CD14-positive monocyte (primary cell): ENCODE data around the gene ITPRIPL2. TPM values are rescaled to one million over a fixed set of nuclear protein-coding genes. Genes with fewer than 3 reads are reported as not detected.

Experiments used
- DNase-seq, 3 donors: peaks; one replicate each; pipeline ENCODE4 v3.0.0-alpha.2; 2011 to 2022
- H2AFZ ChIP-seq: 2 replicates; pipeline ENCODE4 v1.6.0; 2012; ENCODE audit warnings: mild to moderate bottlenecking, low read depth, low read length, inconsistent platforms; ENCODE audit not compliant: insufficient read depth, poor library complexity, severe bottlenecking
- H3K27ac ChIP-seq, 2 donors: 1 replicate in 1 of 2; 2 replicates in 1 of 2; pipeline ENCODE4 v1.5.1; 2012 to 2013; ENCODE audit warnings: low read length in 2 of 2, control low read depth in 1 of 2, inconsistent platforms in 1 of 2, low read depth in 1 of 2, mild to moderate bottlenecking in 1 of 2
- H3K27me3 ChIP-seq, 2 donors: one replicate each; pipeline versions ENCODE4 v1.6.0 to v1.6.1; 2011 to 2013; ENCODE audit warnings: low read length in 2 of 2; ENCODE audit not compliant: control insufficient read depth in 2 of 2, insufficient read depth in 2 of 2
- H3K36me3 ChIP-seq, 2 donors: replicated peaks in 1 of 2; 1 replicate in 1 of 2; 2 replicates in 1 of 2; pipeline versions ENCODE4 v1.5.1 to v1.6.1; 2012 to 2013; ENCODE audit warnings: low read length in 2 of 2, control low read depth in 1 of 2, inconsistent platforms in 1 of 2, mild to moderate bottlenecking in 1 of 2; ENCODE audit not compliant: insufficient read depth in 2 of 2, control insufficient read depth in 1 of 2
- H3K4me1 ChIP-seq, 2 donors: 1 replicate in 1 of 2; 2 replicates in 1 of 2; pipeline versions ENCODE4 v1.5.1 to v1.6.1; 2012 to 2013; ENCODE audit warnings: low read length in 2 of 2, control low read depth in 1 of 2, inconsistent platforms in 1 of 2, mild to moderate bottlenecking in 1 of 2, moderate library complexity in 1 of 2; ENCODE audit not compliant: insufficient read depth in 2 of 2, control insufficient read depth in 1 of 2
- H3K4me2 ChIP-seq: replicated peaks from 2 replicates; pipeline ENCODE3; 2012; ENCODE audit warnings: low read length, moderate library complexity, mild to moderate bottlenecking; ENCODE audit not compliant: poor library complexity, severe bottlenecking; ENCODE audit errors: extremely low read depth
- H3K4me3 ChIP-seq, 3 experiments: fragments of 200-600 bp in 1 of 3; sonication (generic) in 1 of 3; replicated peaks in 1 of 3; 1 replicate in 2 of 3; 2 replicates in 1 of 3; pipeline ENCODE4 v1.5.1; 2011 to 2013; ENCODE audit warnings: low read length in 3 of 3, mild to moderate bottlenecking in 3 of 3, control low read depth in 2 of 3, low read depth in 2 of 3, inconsistent platforms in 1 of 3, moderate library complexity in 1 of 3
- H3K79me2 ChIP-seq: 2 replicates; pipeline ENCODE4 v1.6.0; 2012; ENCODE audit warnings: mild to moderate bottlenecking, control low read depth, inconsistent platforms, low read length, moderate library complexity; ENCODE audit not compliant: insufficient read depth
- H3K9ac ChIP-seq: 2 replicates; pipeline ENCODE4 v1.6.0; 2017; ENCODE audit warnings: low read length, mild to moderate bottlenecking; ENCODE audit not compliant: insufficient read depth, poor library complexity, severe bottlenecking
- H3K9me3 ChIP-seq, 2 donors: replicated peaks in 1 of 2; 1 replicate in 1 of 2; 2 replicates in 1 of 2; pipeline versions ENCODE4 v1.5.1 to v1.6.1; 2012 to 2013; ENCODE audit warnings: low read length in 2 of 2, control low read depth in 1 of 2; ENCODE audit not compliant: control insufficient read depth in 1 of 2, insufficient read depth in 1 of 2
- H4K20me1 ChIP-seq: 2 replicates; pipeline ENCODE4 v1.6.0; 2012; ENCODE audit warnings: mild to moderate bottlenecking, low read length, control low read depth, moderate library complexity; ENCODE audit not compliant: insufficient read depth
- H3K27ac Mint-ChIP-seq, 7 donors: one replicate each; pipeline ENCODE4 v1.8.0; 2020; ENCODE audit warnings: mild to moderate bottlenecking in 7 of 7, mixed read lengths in 7 of 7, moderate library complexity in 6 of 7, inconsistent platforms in 2 of 7
- H3K27me3 Mint-ChIP-seq, 3 donors: one replicate each; pipeline ENCODE4 v1.8.0; 2021 to 2022; ENCODE audit warnings: low read depth in 3 of 3, mild to moderate bottlenecking in 3 of 3, mixed read lengths in 3 of 3, moderate library complexity in 3 of 3, inconsistent platforms in 1 of 3
- H3K36me3 Mint-ChIP-seq, 2 donors: one replicate each; pipeline ENCODE4 v1.8.0; 2020; ENCODE audit warnings: mixed read lengths in 2 of 2, inconsistent platforms in 1 of 2, mild to moderate bottlenecking in 1 of 2
- H3K4me1 Mint-ChIP-seq: one replicate; pipeline ENCODE4 v1.8.0; 2020; ENCODE audit warnings: mild to moderate bottlenecking, mixed read lengths
- H3K4me3 Mint-ChIP-seq, 2 donors: one replicate each; pipeline ENCODE4 v1.8.0; 2020; ENCODE audit warnings: mild to moderate bottlenecking in 2 of 2, mixed read lengths in 2 of 2, moderate library complexity in 1 of 2
- H3K9me3 Mint-ChIP-seq, 7 donors: one replicate each; pipeline ENCODE4 v1.8.0; 2020 to 2022; ENCODE audit warnings: mixed read lengths in 7 of 7, mild to moderate bottlenecking in 6 of 7, moderate library complexity in 6 of 7, inconsistent platforms in 2 of 7
- CTCF ChIP-seq: fragments of 200-600 bp; IDR thresholded peaks from one replicate; pipeline ENCODE4 v1.8.0; 2022; ENCODE audit warnings: antibody characterized with exemption, mild to moderate bottlenecking
- WGBS: methylation state at CpG from one replicate; pipeline ENCODE4 v1.1.5; 2013; ENCODE audit warnings: missing lambda C conversion rate; ENCODE audit not compliant: insufficient coverage; 5-methylcytosine and 5-hydroxymethylcytosine counted together
- intact Hi-C, 2 donors: fragments of 100-400 bp; cut with micrococcal nuclease; formaldehyde crosslinking; loops; one replicate each; pipeline versions ENCODE4 v1.15.0 to v1.15.1; 2023
- polyA plus RNA-seq, 3 donors: library from polyadenylated mRNA; depleted of rRNA in 1 of 3; unstranded in 2 of 3; stranded (reverse) in 1 of 3; fragments of 300-500 nt in 2 of 3; fragments of >200 nt in 1 of 3; fragmentation: Illumina TruSeq in 2 of 3; gene quantifications; 1 replicate in 2 of 3; 2 replicates in 1 of 3; pipeline ENCODE4 v1.2.3, GENCODE V29; 2012 to 2021

ITPRIPL2 gene
- polyA plus RNA-seq, 3 donors: 7.9 to 9.0 (median 8.2) TPM

- Mint-ChIP-seq H3K27me3 (peaks cover 4 to 15% (median 9%) of the 10 kb centered on the region in 3 donors), H3K4me3 (no peak overlapping the region), H3K4me1 (peaks cover 6% of the 10 kb centered on the region), H3K9me3 (peaks cover 3 to 20% (median 10%) of the 10 kb centered on the region in 7 donors), H3K27ac (no peak overlapping the region), H3K36me3 (no peaks in the 10 kb centered on the region)
- Histone ChIP-seq H3K9ac (no peak overlapping the region), H2AFZ (no peak overlapping the region), H3K27me3 (no peaks in the 10 kb centered on the region), H3K4me2 (no peak overlapping the region), H3K27ac (no peak overlapping the region), H4K20me1 (no peaks in the 10 kb centered on the region), H3K4me1 (no peaks in the 10 kb centered on the region), H3K9me3 (peaks cover 4 to 5% of the 10 kb centered on the region in 2 donors), H3K79me2 (no peaks in the 10 kb centered on the region), H3K4me3 (no peak overlapping the region), H3K36me3 (no peaks in the 10 kb centered on the region)
- DNase-seq: no peak
- intact Hi-C loops: no loop called here
- TF ChIP-seq CTCF: no peak
- 100% methylated on average over 1 of the region's 5 CpGs for WGBS
Measured at GRCh38 chr16:19148189-19148588, 34.4 kb downstream of the ITPRIPL2 start.

GRCh38 chr16:19151310-19151709 is 37.5 kb downstream of the ITPRIPL2 start:
- intact Hi-C loops: no loop called here
- Histone ChIP-seq H3K79me2 (no peaks in the 10 kb centered on the region), H4K20me1 (no peaks in the 10 kb centered on the region), H2AFZ (no peak overlapping the region), H3K4me3 (no peak overlapping the region), H3K9me3 (peaks cover 4 to 9% of the 10 kb centered on the region in 2 donors), H3K36me3 (no peaks in the 10 kb centered on the region), H3K27ac (no peak overlapping the region), H3K4me2 (no peak overlapping the region), H3K27me3 (no peaks in the 10 kb centered on the region), H3K4me1 (no peaks in the 10 kb centered on the region), H3K9ac (no peak overlapping the region)
- Mint-ChIP-seq H3K36me3 (no peaks in the 10 kb centered on the region), H3K27me3 (peaks cover 6 to 12% (median 6%) of the 10 kb centered on the region in 3 donors), H3K4me3 (no peak overlapping the region), H3K27ac (no peak overlapping the region), H3K9me3 (peaks cover 8 to 30% (median 16%) of the 10 kb centered on the region in 7 donors), H3K4me1 (peaks cover 6% of the 10 kb centered on the region)
- TF ChIP-seq CTCF: no peak
- WGBS: 100% methylated on average over 1 of the region's 2 CpGs
- no peak for DNase-seq
